HT1080 (cell line): ENCODE data around the gene GRK3. TPM values are rescaled to one million over a fixed set of nuclear protein-coding genes. Genes with fewer than 3 reads are reported as not detected.
A peak's percentile ranks its signal among the peaks of the same experiment; 100 is the strongest.

Experiments
- DNase-seq: peaks from one replicate; pipeline ENCODE4 v3.0.0-alpha.2; 2015; ENCODE audit warnings: low read depth
- total RNA-seq: library from RNA; depleted of rRNA; stranded (reverse); fragments of >200 nt; shearing (Covaris generic); gene quantifications from 2 replicates; pipeline ENCODE4 v1.2.3, GENCODE V29; 2014

GRK3 gene
- total RNA-seq, 1 experiment from 2014 or later, result 1.7 TPM

DNA sequence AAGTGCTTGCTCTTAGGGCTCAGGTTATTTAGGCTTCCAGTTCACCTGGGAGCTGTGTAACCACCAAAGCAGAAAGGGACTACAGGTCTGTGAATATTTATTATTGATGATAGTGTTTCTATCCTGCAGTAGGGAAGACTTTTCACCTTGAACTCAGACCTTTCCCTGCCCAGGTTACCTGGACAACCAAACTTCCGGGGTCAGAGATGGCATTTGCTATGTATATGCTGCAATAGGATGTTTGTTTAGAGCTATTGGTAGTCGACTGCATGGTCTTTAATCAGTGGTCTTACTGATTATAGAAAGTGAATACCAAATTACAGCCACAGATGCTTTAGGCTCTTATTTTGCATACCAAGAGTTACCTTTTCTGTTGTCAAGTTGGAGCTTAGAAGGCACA, 94.9 kb downstream of the GRK3 start:
- no peak for DNase-seq

DNA sequence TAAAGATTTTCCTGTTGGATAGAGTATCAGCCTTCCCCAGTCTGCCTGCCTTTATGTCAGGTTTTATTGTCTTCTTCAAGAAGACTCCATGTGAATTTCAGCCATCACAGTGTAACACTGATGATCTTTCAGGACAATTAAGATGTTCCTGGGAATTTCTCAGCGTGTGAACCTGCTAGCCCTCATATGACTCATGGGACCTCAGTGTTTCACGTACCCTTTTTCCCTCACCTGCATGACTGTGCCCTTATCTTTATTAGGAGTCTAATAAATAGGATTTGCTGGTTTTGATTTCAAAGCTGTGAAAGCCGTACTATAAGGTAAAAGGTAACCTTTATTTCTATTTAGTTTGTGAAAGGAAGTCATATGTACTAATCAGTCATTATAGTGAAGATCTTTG, 95.9 kb downstream of the GRK3 start:
- no peak for DNase-seq

DNA sequence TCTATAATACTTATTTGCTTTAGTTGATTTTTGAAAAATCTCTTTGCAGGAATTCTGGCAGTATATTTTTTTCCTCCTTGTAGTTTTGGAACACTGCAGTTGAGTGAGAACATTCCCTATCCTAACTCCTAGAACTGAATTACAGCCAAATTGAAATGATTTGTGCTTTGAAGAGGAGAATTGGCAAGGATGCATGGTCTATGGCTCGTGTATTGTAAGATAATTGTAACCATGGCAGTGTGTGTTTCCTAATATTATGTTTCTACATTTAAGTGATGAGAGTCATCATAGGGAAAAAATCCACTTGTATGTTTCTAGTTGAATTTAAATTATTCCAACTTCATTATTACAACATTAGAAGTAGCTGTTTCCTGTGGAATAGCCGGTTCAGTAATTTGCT, 96.6 kb downstream of the GRK3 start:
- no peak for DNase-seq

DNA sequence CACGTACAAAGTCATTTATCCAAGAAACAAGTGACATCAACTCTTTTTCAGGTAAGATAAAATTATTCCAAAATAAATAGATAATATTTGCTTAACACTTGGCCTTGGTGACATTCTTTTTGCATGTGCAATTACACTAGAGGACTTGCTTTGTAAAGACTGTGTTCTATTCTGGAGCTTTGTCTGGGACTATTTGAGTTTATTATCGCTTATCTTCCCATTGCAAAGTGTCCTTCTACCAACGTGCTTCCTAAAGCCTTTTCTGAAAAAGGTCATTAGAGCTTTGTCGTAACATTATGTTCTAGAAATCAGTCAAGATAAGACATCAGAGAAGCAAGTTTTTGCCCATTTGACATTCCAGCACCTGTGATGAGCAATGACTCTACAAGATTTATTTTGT, 99.2 kb downstream of the GRK3 start:
- no peak for DNase-seq

DNA sequence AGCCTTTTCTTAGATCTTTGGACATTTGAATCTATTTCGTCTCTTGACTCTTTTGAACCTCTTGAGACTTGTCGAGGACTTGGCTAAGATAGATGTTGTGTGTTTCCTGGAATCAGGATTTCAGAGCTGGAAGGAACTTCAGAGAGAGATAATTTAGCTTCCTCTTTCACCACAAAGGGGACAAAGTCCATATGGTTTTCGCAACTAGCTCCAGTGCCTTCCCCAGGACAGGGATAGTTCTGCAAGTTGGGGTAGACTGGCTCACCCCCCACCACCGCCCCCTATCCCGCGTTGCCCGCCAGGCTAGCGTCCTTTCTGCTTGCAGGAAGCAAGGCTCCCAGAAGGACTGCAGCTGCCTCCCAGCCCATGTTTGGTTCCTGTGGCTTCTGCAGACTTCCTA, 101.8 kb downstream of the GRK3 start:
- no peak for DNase-seq

DNA sequence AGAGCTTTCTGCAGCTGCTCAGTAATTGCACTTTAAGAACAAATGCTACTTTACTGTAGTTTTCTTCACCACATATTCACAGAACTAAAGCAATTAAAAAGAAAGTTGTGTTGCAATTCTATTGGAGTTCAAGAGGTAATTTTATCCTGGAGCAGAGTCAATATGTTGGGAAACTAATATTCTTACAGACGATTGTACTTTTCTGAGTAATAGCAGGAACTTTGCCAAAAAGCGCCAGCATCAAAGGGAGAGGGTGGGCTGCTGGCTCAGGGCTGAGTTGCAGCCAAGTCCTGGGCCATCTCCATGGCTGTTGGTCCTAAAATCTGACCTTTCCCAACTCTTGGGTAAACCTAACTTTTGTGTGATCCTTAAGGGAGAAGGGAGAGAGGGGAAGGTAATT, 104.0 kb downstream of the GRK3 start:
- DNase-seq, result peak; percentile 34

DNA sequence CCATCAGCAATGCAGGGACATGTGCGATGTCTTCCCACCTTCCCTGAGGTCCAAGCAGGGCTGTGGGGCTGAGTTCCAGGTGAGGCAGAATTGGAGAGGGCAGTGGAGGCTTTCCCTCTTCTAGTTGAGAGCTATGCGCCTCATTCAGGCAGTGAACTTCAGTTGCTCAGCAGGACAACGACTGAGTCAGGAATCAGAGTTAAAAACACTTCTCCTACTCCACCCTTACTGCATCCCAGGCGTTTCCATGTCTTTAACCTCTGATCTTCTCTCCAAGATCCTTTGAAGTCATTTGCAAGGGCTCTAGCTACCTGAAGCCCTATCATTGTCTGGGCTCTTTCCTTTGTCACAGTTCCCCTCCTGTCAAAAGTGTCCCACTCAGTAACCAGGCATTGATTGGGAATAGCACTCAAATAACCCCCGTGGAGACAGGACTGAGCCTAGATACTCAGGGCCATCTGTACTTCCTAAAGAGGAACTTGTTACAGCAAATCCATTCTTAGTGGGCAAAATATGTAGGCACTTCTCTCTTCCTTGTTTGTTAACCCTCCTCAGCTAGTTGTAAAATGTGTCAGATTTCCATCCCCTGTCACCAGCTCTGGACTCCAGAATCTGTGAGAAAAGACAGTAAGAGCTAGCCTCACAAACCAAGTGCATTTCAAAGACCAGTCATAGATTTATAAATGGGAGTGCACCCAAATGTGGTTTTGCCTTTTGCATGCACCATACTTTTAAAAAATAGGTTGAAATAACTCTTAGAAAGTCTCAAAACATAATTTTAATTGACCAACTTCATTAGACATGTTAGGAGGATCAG, 105.0 kb downstream of the GRK3 start:
- DNase-seq, result no peak

DNA sequence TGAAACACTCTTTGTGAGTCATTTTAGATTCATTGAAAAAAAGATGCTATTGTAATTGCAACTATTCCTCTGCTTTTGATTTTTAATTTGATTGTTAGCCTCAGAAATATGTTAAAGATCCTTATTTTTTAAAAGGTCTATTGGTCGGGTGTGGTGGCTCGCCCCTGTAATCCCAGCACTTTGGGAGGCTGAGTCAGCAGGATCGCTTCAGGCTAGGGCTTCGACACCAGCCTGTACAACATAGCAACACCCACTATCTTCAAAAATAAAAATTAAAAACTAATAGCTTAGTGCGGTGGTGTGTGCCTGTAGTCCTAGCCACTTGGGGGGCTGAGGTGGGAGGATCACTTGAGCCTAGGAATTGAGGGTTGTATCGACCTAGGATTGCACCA, 105.6 kb downstream of the GRK3 start:
- DNase-seq, result no peak

DNA sequence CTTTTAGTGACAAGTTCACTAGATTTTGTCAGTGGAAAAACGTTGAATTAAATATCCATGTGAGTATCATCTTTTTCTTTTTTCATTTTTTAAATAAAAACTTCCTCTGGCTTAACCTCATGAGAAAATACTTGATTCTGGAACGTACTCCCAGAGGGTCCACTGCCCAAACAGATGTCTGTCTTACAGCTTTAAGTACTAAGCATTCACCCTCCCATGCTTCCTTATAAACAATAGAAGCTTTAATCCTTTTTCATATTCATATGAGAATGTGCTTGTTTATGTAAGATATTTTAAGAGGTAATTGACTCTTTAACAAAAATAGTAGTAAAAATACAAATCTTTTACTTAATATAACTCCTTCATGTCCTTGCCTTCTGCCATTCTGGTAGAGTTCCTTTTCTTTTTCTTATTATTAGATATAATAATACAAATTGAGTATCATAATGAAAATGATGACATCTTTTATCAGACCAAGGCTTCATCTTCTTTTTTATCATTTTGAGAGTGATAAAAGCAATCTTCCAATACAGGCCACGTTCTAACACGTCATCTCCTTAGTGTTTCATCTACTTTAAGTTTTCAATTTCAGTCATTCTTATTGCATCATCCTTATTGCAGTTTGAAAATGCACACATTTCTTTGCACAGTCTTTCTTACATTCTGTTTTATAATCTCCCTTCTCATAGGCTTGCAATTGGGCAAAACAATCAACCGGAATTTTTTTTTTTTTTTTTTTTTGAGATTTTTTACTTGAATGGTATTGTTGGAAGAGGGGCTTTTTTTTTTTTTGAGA, 108.0 kb downstream of the GRK3 start:
- DNase-seq, result no peak

DNA sequence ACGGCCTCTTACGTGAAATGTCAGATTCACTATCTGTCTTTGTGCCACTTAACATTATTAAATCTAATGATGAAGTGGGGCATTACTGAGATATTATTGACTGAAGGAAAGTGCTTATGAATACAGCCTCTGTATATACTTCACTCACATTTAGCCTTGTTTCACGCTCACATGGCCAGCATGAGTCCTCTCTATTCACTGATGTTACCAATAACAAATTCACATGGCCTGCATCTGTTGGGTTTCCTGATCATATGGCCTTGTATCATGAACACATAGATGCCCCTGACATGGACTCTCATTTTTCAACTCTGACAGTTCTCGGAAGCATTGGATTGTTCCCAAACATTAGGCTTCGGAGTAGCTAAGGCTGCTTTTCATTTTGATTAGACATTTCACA, 109.2 kb downstream of the GRK3 start:
- DNase-seq, result no peak

DNA sequence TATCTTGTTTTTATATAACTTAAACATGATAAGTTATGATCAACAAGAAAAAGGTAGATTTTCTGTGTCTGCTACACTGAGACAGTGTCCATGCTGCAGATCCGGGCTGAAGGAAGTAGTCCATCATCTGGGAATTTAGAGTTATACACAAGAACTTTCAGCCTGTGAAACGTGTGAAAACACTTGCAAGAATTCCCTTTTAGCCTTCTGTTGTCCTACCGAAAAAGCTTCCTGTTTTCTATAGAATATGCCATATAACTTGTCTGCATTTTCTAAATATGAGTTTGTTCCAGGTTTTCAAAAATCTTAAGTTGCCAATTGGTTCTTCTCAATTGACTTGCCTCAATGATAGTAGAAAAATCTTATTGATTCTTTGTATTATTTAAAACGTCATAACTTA, 113.2 kb downstream of the GRK3 start:
- DNase-seq, result no peak

DNA sequence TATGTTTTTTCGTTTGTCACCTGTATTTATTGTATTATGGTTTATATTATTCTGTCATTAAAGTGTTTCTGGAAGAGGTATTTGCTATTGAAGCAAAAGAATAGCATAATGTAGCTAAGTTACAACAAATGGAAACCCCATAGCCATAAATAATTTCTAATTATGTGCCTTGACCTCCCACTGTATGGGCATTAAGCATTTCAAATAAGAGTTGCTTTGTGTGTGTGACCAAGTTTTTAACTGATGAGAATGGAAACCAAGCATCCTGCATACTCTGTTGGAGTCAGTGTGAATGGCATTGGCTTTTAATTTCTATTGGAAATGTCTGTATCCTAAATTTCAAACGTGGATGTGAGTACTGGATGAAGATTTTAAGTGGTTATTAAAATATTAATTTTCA, 115.6 kb downstream of the GRK3 start:
- DNase-seq, result no peak

DNA sequence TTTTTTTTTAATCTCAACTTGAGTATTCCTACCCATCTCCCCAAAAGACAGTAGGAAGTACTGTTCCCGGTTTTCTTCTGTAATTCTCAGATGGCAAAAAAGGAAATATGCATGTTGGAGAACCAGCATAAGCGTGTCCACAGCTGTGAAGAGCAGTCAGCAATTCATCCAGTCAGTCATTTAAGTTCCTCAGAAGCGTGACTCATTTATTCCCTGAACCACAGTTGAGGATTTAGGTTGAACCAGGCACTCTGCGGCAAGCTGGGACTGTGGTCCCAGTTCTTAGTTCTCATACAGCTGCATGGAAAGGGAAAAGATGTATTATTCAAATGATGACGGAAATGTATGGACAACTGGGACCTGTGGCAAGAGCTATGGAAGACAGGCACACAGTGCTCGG, 116.5 kb downstream of the GRK3 start:
- no peak for DNase-seq

DNA sequence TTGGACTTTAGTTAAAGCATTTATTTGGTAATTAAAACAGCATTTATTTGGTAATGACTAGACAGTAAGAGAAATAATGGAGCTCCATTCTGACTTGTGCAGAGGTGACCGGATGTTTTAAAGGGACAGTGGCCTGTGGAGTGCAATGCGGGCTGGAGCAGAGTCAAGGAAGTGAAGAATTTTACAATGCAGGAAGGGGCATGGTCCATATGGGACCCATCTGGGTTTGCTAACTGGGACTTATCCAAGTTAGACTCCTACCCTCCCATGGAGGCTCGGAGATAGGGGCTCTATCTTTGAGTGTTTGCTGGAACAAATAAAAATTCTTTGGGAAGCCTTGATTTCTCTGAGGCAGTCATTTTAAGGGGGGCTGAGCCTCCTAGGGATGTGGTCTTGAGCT, 117.6 kb downstream of the GRK3 start:
- DNase-seq, result no peak

DNA sequence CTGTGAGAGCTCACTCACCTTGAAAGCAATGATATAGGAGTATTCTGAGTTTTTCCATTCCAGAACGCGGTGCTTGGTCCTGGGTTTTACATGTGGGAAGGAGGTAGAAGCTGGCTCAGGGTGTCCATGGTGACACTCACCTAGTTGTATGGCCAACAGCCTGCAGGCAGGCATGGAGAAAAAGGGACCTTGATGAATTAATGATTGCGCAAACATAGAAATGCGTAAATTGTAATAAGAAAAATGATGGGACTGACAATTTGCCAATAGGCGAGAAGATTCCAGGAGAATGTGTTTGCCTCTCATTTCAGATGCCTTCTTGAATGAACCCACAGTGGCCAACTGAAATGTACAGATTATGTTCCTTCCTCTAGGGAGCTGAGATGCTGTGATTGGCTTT, 124.2 kb downstream of the GRK3 start:
- no peak for DNase-seq

DNA sequence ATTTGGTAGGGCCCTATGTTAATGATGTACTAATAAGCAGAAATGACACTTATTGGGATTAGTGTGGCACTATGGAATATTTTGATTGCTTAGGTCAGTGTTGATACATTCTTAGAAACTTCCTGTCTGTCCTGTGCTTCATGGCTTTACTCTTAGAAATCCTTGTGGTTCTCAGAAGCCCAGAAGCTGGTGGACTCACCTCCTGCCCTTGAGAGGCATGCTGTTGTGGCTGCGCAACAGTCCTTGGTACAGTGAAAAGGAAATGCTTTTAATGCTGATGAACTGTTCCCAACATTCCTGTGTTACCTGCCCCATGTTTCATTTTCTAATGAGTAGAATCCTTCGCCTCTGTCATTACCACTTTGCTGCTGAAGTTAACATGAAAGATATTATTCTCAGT, 125.2 kb downstream of the GRK3 start:
- peak; percentile 30 for DNase-seq

DNA sequence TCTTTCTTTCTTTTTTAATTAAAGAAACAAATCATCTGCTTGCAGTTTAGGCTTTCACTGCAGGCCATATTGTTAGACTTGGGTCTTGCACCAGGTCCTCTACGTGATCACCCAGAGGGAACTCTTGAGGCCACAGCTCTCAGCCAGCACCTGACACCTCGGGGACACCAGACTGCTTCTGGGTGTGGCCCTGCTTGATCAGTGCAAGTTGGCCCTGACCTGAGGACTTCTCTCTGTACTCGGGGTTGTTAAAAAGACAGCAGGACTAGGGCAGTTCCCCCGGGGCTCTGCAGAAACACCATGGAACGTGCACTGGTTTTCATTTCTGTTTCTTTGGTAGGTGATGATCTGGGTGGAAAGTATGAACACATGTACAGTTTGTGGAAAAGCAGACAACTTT, 126.3 kb downstream of the GRK3 start:
- DNase-seq, result no peak

DNA sequence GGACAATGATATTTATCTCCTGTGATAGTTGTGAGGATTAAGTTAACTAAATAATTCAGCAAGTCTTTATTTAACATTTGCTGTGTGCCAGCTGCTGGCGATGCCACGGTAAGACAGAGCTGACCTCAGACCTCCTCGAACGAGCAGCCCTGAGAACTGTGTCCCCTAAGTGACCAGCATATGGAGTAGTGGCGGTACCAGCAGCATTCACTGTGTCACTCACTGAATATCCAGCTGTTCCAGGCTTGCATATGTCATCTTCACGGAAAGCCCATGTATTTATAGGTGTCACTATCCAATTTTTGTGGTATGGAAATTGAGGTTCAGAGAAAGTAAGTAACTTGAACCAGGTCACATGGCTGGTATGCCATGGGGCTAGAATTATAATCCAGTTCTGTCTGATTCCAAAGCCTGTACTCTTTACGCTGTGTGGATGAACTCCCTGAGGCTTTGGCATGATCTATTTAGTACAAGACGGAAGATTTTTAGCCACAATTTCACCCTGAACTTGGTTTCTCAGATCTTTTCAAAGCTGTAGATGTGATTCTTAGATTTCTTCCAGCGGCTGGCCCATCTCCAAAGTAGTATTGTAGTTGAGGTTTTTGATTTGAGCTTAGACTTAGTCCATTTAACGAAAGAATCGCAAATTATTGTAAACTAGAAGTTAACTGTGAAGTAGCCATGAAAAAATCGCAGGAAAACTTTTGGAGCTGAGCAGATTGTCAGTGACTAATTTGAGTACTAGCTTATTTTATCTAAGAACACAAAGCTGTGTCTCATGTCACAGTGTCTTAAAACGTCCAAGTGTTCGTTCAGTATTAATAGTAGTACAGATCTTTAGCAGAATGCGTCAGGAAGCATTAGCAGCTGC, 128.2 kb downstream of the GRK3 start:
- DNase-seq, result no peak

DNA sequence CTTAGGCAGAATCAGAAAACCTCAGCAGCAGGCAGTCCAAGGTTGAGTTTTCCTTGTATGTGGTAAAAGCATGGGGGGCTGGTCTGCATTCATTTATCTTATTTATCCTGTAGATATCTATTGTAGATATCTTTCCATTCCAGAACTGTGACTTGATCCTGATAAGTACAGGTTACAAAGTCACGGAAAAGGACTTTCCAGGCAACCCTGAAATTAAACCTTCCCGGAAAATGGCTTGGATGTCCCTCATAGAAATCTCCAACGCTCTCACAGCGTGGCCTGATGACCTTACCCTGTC, 128.7 kb downstream of the GRK3 start:
- no peak for DNase-seq

DNA sequence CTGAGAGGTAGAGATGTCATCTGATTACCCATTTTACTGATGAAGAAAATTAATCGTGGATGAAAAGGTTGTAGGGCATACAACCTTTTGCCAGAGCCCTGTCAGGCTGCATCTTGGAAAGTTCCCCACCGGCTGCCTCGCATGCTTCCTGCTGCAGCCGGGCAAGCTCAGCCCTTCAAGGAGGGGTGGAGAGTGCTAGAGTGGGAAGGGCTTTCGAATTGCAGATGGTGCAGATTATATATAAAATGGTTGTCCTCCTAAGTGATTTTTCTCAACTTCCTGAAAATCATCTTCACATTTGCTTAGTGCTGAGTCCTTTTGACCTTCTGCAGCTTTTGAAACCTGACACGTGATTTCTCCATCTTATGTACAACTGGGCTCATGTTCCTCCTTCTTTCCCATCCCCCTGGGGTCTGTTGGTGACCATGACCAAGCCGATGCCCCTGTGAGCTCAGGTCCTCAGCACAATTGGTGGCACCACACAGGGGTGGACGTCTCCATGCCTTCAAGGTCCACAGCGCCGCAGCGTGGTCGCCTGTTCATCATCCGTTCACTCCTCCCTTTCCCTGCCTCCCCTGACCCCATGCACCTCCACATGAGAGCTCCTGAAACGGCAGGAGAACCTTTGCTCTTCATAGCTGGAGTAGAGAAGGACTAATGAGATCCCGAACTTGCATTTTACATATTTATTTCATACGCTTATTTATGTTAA, 129.9 kb downstream of the GRK3 start:
- no peak for DNase-seq

DNA sequence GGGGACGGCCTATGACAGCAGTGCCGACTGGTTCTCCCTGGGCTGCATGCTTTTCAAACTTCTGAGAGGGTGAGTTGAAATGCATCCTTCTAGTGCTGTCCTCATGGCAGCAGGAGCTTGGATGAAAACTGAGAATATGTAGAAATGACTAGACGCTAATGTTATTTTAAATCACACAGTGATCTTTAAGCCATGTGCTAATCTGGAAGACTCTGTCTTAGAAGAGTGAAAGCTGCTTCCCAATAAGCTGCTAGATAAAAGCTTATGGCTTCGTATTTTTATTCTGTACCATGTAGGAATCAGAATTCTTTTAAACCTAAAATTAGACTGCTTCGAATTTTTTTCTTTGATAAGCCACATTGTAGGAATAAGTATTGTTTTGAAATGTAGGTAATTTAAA, 130.7 kb downstream of the GRK3 start:
- DNase-seq, result no peak

DNA sequence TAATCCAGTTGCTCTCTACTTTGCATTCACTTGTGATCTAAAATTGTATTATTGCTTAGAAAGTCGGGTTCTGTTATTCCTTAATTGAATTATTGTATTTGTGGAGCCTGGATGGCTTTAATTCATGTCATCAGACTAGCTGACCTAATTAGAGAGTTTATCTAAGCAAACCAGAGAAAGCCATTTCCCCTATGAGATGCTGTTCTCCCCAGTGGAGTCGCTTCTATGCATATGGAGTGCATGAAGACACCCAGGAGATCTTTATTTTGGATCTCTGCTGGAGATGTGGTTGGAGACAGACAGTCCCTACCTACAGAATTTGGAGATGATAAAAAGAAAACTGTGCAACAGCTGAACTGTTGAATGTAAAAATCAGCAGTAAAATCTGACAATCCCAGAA, 132.3 kb downstream of the GRK3 start:
- no peak for DNase-seq
